Duodenal mucosa (tissue), 2 donors: Measurements from ENCODE around the gene ALKBH3.
A peak's percentile ranks its signal among the peaks of the same experiment; 100 is the strongest.

Source experiments
- H3K27ac ChIP-seq: one replicate; pipeline ENCODE4 v1.7.0; 2013; ENCODE audit warnings: low read depth, low read length
- H3K27me3 ChIP-seq, 2 donors: one replicate each; pipeline ENCODE4 v1.7.0; 2013; ENCODE audit warnings: low read length in 2 of 2, control low read depth in 1 of 2; ENCODE audit not compliant: insufficient read depth in 2 of 2, control insufficient read depth in 1 of 2
- H3K36me3 ChIP-seq, 2 donors: one replicate each; pipeline ENCODE4 v1.7.0; 2013; ENCODE audit warnings: low read length in 2 of 2, control low read depth in 1 of 2; ENCODE audit not compliant: insufficient read depth in 2 of 2, control insufficient read depth in 1 of 2
- H3K4me1 ChIP-seq, 2 donors: one replicate each; pipeline ENCODE4 v1.7.0; 2013; ENCODE audit warnings: low read length in 2 of 2, control low read depth in 1 of 2; ENCODE audit not compliant: insufficient read depth in 2 of 2, control insufficient read depth in 1 of 2
- H3K4me3 ChIP-seq, 2 donors: one replicate each; pipeline ENCODE4 v1.7.0; 2013; ENCODE audit warnings: low read length in 2 of 2, low read depth in 1 of 2
- H3K9ac ChIP-seq, 2 donors: one replicate each; pipeline ENCODE4 v1.7.0; 2013; ENCODE audit warnings: low read length in 2 of 2, low read depth in 1 of 2
- H3K9me3 ChIP-seq, 2 donors: one replicate each; pipeline ENCODE4 v1.7.0; 2013; ENCODE audit warnings: low read length in 2 of 2, control low read depth in 1 of 2; ENCODE audit not compliant: control insufficient read depth in 1 of 2

Gene ALKBH3

GRCh38 chr11:43879789-43880639 is 617 bp upstream of the ALKBH3 start:
- Histone ChIP-seq H3K27ac (no peak overlapping the region), H3K9me3 (no peaks in the 10 kb centered on the region), H3K4me1 (peaks cover 18% of the 10 kb centered on the region in 2 donors), H3K4me3 (peak overlapping the region; percentile 97 to 98), H3K27me3 (peaks cover 4 to 21% of the 10 kb centered on the region in 2 donors), H3K9ac (peak overlapping the region; percentile 69 to 77), H3K36me3 (peaks cover 7 to 22% of the 10 kb centered on the region in 2 donors)

- H3K4me3 ChIP-seq = no peak overlapping the region
- peaks cover 30 to 56% of the 10 kb centered on the region in 2 donors for H3K36me3 ChIP-seq
- no peaks in the 10 kb centered on the region for H3K4me1 ChIP-seq
- no peak overlapping the region for H3K27ac ChIP-seq
- no peak overlapping the region for H3K9ac ChIP-seq
- H3K27me3 ChIP-seq = no peaks in the 10 kb centered on the region
- H3K9me3 ChIP-seq = no peaks in the 10 kb centered on the region
Observed at GRCh38 chr11:43892851-43893250, 12.2 kb downstream of the ALKBH3 start.

- H3K4me1 ChIP-seq = no peaks in the 10 kb centered on the region
- no peak overlapping the region for H3K27ac ChIP-seq
- H3K9ac ChIP-seq = no peak overlapping the region
- no peaks in the 10 kb centered on the region for H3K9me3 ChIP-seq
- H3K27me3 ChIP-seq = no peaks in the 10 kb centered on the region
- H3K4me3 ChIP-seq = no peak overlapping the region
- H3K36me3 ChIP-seq = peaks cover 37 to 65% of the 10 kb centered on the region in 2 donors
Observed at GRCh38 chr11:43894546-43894945, 13.9 kb downstream of the ALKBH3 start.

- H3K27me3 ChIP-seq = no peaks in the 10 kb centered on the region
- H3K36me3 ChIP-seq = peaks cover 31 to 58% of the 10 kb centered on the region in 2 donors
- no peaks in the 10 kb centered on the region for H3K4me1 ChIP-seq
- no peak overlapping the region for H3K4me3 ChIP-seq
- H3K27ac ChIP-seq = no peak overlapping the region
- H3K9me3 ChIP-seq = no peaks in the 10 kb centered on the region
- no peak overlapping the region for H3K9ac ChIP-seq
Observed at GRCh38 chr11:43895601-43896000, 15.0 kb downstream of the ALKBH3 start.

- Histone ChIP-seq H3K36me3 (peaks cover 27 to 60% of the 10 kb centered on the region in 2 donors), H3K9me3 (no peaks in the 10 kb centered on the region), H3K4me3 (no peak overlapping the region), H3K27ac (no peak overlapping the region), H3K9ac (no peak overlapping the region), H3K27me3 (no peaks in the 10 kb centered on the region), H3K4me1 (no peaks in the 10 kb centered on the region)
Observed at GRCh38 chr11:43898574-43898973, 17.9 kb downstream of the ALKBH3 start.

GRCh38 chr11:43899094-43899493 is 18.5 kb downstream of the ALKBH3 start:
- peaks cover 25 to 60% of the 10 kb centered on the region in 2 donors for H3K36me3 ChIP-seq
- H3K27ac ChIP-seq = no peak overlapping the region
- H3K4me1 ChIP-seq = no peaks in the 10 kb centered on the region
- no peaks in the 10 kb centered on the region for H3K27me3 ChIP-seq
- no peak overlapping the region for H3K9ac ChIP-seq
- H3K4me3 ChIP-seq = no peak overlapping the region
- no peaks in the 10 kb centered on the region for H3K9me3 ChIP-seq

GRCh38 chr11:43901551-43901950 is 20.9 kb downstream of the ALKBH3 start:
- no peaks in the 10 kb centered on the region for H3K4me1 ChIP-seq
- no peak overlapping the region for H3K27ac ChIP-seq
- H3K4me3 ChIP-seq = no peak overlapping the region
- no peaks in the 10 kb centered on the region for H3K9me3 ChIP-seq
- peaks cover 20 to 53% of the 10 kb centered on the region in 2 donors for H3K36me3 ChIP-seq
- H3K27me3 ChIP-seq = no peaks in the 10 kb centered on the region
- H3K9ac ChIP-seq = no peak overlapping the region

GRCh38 chr11:43903078-43903477 is 22.4 kb downstream of the ALKBH3 start:
- Histone ChIP-seq H3K9me3 (no peaks in the 10 kb centered on the region), H3K36me3 (peaks cover 13 to 42% of the 10 kb centered on the region in 2 donors), H3K9ac (no peak overlapping the region), H3K4me3 (no peak overlapping the region), H3K27ac (no peak overlapping the region), H3K4me1 (no peaks in the 10 kb centered on the region), H3K27me3 (no peaks in the 10 kb centered on the region)

GRCh38 chr11:43903969-43904368 is 23.3 kb downstream of the ALKBH3 start:
- Histone ChIP-seq H3K9ac (no peak overlapping the region), H3K27ac (no peak overlapping the region), H3K4me3 (no peak overlapping the region), H3K27me3 (no peaks in the 10 kb centered on the region), H3K36me3 (peaks cover 5 to 36% of the 10 kb centered on the region in 2 donors), H3K9me3 (no peaks in the 10 kb centered on the region), H3K4me1 (no peaks in the 10 kb centered on the region)

- H3K4me3 ChIP-seq = no peak overlapping the region
- H3K9ac ChIP-seq = no peak overlapping the region
- H3K27ac ChIP-seq = peak overlapping the region; percentile 18
- H3K9me3 ChIP-seq = no peaks in the 10 kb centered on the region
- no peaks in the 10 kb centered on the region for H3K4me1 ChIP-seq
- H3K27me3 ChIP-seq = no peaks in the 10 kb centered on the region
- peaks cover 5 to 38% of the 10 kb centered on the region in 2 donors for H3K36me3 ChIP-seq
Observed at GRCh38 chr11:43904742-43905535, 24.3 kb downstream of the ALKBH3 start.
